ENCODE measurements around the gene KCNK1. TPM values are rescaled to one million over a fixed set of nuclear protein-coding genes. Genes with fewer than 3 reads are reported as not detected.

KCNK1 gene
- total RNA-seq, 2 experiments from 2014 or later: not detected

GRCh38 chr1:233620065-233620464, 6.2 kb downstream of the KCNK1 start:
- ATAC-seq (no peak), DNase-seq (no peak)
- no peak overlapping the region for H3K4me3 Mint-ChIP-seq
- H3K9me3 Mint-ChIP-seq: no peaks in the 10 kb centered on the region
- no peak overlapping the region for H3K27ac Mint-ChIP-seq
- POLR2A ChIA-PET: no interaction called here
- no peak for TF ChIP-seq CTCF (IDR thresholded peaks at IDR 0.05)
- intact Hi-C loops (cut with micrococcal nuclease): no loop called here
- peaks cover 28% of the 10 kb centered on the region for H3K27me3 Mint-ChIP-seq
- CTCF ChIA-PET: no interaction called here
- no peaks in the 10 kb centered on the region for H3K4me1 Mint-ChIP-seq (ENCODE audit: low read depth)
- H3K36me3 Mint-ChIP-seq (ENCODE audit: low read depth): no peaks in the 10 kb centered on the region

GRCh38 chr1:233621923-233622322, 8.0 kb downstream of the KCNK1 start:
- ATAC-seq (no peak), DNase-seq (no peak)
- POLR2A ChIA-PET: interaction anchor here (0.6 kb wide), 1 partner anchor 339 kb away, joined by 3 read pairs; no protein-coding TSS in a partner anchor
- CTCF ChIA-PET: no interaction called here
- H3K36me3 Mint-ChIP-seq (ENCODE audit: low read depth): no peaks in the 10 kb centered on the region
- H3K27ac Mint-ChIP-seq: no peak overlapping the region
- H3K4me1 Mint-ChIP-seq (ENCODE audit: low read depth): no peaks in the 10 kb centered on the region
- TF ChIP-seq CTCF (IDR thresholded peaks at IDR 0.05): no peak
- peaks cover 17% of the 10 kb centered on the region for H3K27me3 Mint-ChIP-seq
- intact Hi-C loops (cut with micrococcal nuclease): no loop called here
- H3K9me3 Mint-ChIP-seq: no peaks in the 10 kb centered on the region
- H3K4me3 Mint-ChIP-seq: no peak overlapping the region

DNA sequence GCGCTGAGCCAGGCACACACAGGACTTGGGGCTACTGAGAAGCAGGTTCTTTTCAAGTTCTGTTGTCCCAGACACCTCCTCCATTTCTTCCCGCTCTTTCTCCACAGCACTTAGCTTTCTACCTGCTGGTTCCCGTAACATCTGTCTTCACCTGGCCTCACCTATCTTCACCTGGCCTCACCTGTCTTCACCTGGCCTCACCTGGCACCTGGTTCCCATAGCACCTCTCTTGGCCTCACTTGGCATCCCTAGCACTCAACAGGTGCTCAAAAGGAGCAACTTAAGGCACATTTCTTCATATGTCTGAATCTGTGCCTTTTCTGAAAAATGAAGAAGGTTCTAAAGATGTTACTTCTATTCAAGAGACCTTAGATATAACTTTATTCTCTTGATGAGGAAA, 10.4 kb downstream of the KCNK1 start:
- no peak for TF ChIP-seq CTCF (IDR thresholded peaks at IDR 0.05)
- DNase-seq (no peak), ATAC-seq (no peak)
- Mint-ChIP-seq H3K27me3 (peaks cover 7% of the 10 kb centered on the region), H3K9me3 (no peaks in the 10 kb centered on the region), H3K4me1 (ENCODE audit: low read depth) (no peaks in the 10 kb centered on the region), H3K36me3 (ENCODE audit: low read depth) (no peaks in the 10 kb centered on the region), H3K27ac (no peak overlapping the region), H3K4me3 (no peak overlapping the region)
- CTCF ChIA-PET: no interaction called here
- POLR2A ChIA-PET: no interaction called here
- intact Hi-C loops (cut with micrococcal nuclease): no loop called here

DNA sequence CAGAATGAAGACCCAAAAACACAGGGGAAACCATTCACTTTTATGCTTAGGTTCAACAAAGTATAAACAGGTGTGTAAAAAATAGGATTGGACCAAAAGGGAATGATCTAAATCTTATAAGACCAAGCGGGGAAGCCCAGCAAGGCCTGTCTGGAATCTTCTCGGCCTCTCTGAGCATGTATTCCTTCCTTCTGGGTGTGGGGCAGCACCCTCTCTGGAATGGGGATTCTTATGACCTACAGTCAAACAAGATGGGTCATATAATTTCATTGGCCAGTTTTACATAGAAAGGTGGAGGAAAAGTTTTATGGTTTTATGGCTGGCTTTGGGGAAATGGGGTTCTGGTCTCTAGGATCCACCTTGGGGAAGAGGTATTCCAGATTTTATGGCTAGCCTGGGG, 11.2 kb downstream of the KCNK1 start:
- H3K27me3 Mint-ChIP-seq: peaks cover 5% of the 10 kb centered on the region
- no peak for DNase-seq
- TF ChIP-seq CTCF (IDR thresholded peaks at IDR 0.05): no peak
- ChIA-PET POLR2A (no interaction called here), CTCF (no interaction called here)
- no peak overlapping the region for H3K4me3 Mint-ChIP-seq
- intact Hi-C loops (cut with micrococcal nuclease): no loop called here
- H3K4me1 Mint-ChIP-seq (ENCODE audit: low read depth): no peaks in the 10 kb centered on the region
- H3K36me3 Mint-ChIP-seq (ENCODE audit: low read depth): no peaks in the 10 kb centered on the region
- no peak for ATAC-seq
- no peak overlapping the region for H3K27ac Mint-ChIP-seq
- no peaks in the 10 kb centered on the region for H3K9me3 Mint-ChIP-seq

DNA sequence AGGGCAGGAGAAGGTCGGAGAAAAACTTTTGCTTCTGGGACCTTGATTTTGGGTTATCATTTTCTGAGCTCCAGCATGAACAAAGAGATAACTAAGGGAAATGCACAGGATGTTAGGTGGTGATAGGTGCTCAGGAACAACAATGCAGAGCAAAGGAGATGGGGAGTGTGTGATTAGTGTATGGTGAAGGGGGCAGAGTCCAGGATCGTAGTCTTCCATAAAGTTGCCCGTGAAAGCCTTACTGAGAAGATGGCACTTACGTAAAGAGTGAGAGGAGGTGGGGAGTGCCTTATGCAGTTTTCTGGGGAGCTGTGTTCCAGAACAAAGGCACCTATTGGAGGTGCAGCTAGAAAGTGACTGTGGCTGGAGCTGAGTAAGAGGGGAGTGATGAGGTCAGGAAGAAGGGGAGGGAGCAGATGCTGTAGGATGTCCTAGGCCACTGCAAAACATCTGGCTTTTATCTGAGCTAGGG, 11.6 kb downstream of the KCNK1 start:
- TF ChIP-seq CTCF (IDR thresholded peaks at IDR 0.05): no peak
- ATAC-seq (no peak), DNase-seq (no peak)
- ChIA-PET CTCF (no interaction called here), POLR2A (no interaction called here)
- no peak overlapping the region for H3K4me3 Mint-ChIP-seq
- H3K27me3 Mint-ChIP-seq: peaks cover 5% of the 10 kb centered on the region
- intact Hi-C loops (cut with micrococcal nuclease): no loop called here
- H3K9me3 Mint-ChIP-seq: no peaks in the 10 kb centered on the region
- no peaks in the 10 kb centered on the region for H3K36me3 Mint-ChIP-seq (ENCODE audit: low read depth)
- no peaks in the 10 kb centered on the region for H3K4me1 Mint-ChIP-seq (ENCODE audit: low read depth)
- no peak overlapping the region for H3K27ac Mint-ChIP-seq

All from activated CD8-positive, alpha-beta T cell treated with anti-CD3 and anti-CD28 coated beads for 36 hours (primary cell).